Upper lobe of left lung (tissue), 4 donors: ENCODE measurements around the gene MCTP1.

ENCODE experiments used
- EP300 ChIP-seq, 4 donors: sonication (generic); formaldehyde crosslinking; IDR thresholded peaks; one replicate each; pipeline ENCODE4 v1.5.1; 2017; ENCODE audit warnings: antibody characterized with exemption in 4 of 4, control low read depth in 2 of 4
- POLR2AphosphoS5 ChIP-seq, 2 donors: sonication (generic); formaldehyde crosslinking; IDR thresholded peaks; one replicate each; pipeline ENCODE4 v1.5.1; 2017; ENCODE audit warnings: antibody characterized with exemption in 2 of 2
- TF ChIP-seq, protein P1 (sequence below), 6 experiments: fragments of 450-650 bp in 4 of 6; fragments of 200-600 bp in 2 of 6; sonication (generic) in 2 of 6; IDR thresholded peaks; one replicate each; pipeline ENCODE4 v1.5.1; 2016 to 2019; ENCODE audit warnings: antibody characterized with exemption in 6 of 6

- TF ChIP-seq, protein P1, sequence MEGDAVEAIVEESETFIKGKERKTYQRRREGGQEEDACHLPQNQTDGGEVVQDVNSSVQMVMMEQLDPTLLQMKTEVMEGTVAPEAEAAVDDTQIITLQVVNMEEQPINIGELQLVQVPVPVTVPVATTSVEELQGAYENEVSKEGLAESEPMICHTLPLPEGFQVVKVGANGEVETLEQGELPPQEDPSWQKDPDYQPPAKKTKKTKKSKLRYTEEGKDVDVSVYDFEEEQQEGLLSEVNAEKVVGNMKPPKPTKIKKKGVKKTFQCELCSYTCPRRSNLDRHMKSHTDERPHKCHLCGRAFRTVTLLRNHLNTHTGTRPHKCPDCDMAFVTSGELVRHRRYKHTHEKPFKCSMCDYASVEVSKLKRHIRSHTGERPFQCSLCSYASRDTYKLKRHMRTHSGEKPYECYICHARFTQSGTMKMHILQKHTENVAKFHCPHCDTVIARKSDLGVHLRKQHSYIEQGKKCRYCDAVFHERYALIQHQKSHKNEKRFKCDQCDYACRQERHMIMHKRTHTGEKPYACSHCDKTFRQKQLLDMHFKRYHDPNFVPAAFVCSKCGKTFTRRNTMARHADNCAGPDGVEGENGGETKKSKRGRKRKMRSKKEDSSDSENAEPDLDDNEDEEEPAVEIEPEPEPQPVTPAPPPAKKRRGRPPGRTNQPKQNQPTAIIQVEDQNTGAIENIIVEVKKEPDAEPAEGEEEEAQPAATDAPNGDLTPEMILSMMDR (IDR thresholded peaks at IDR 0.05), result no peak
- TF ChIP-seq EP300 (IDR thresholded peaks at IDR 0.05) (no peak), POLR2AphosphoS5 (IDR thresholded peaks at IDR 0.05) (no peak)
Observed at GRCh38 chr5:94977437-94977836, 307.5 kb downstream of the MCTP1 start.
